B cell (primary cell): ENCODE results near the gene NEO1. TPM values are rescaled to one million over a fixed set of nuclear protein-coding genes. Genes with fewer than 3 reads are reported as not detected.

Experiments used
- ATAC-seq: fragments of 200-7000 bp; cut with Tn5 transposase; one replicate; pipeline ENCODE4 v1.10.0; 2021; ENCODE audit warnings: low read depth, mild to moderate bottlenecking, moderate number of reproducible peaks, moderate library complexity
- CTCF ChIA-PET: fragments of 350-600 bp; sonication (Branson Sonifier 250); formaldehyde crosslinking; loops from one replicate; lab custom pipeline; 2021; ENCODE audit warnings: antibody characterized with exemption, inconsistent platforms; lab: Charles Lee
- POLR2A ChIA-PET: fragments of 350-600 bp; sonication (Branson Sonifier 250); formaldehyde crosslinking; loops from one replicate; lab custom pipeline; 2021; ENCODE audit warnings: antibody characterized with exemption; lab: Charles Lee
- DNase-seq: peaks from one replicate; pipeline ENCODE4 v3.0.0; 2013
- H2AFZ ChIP-seq: 2 replicates; pipeline ENCODE4 v1.6.1; 2012; ENCODE audit warnings: mild to moderate bottlenecking, low read depth, low read length; ENCODE audit not compliant: insufficient read depth, poor library complexity, severe bottlenecking
- H3K27ac ChIP-seq, 2 donors: 1 replicate in 1 of 2; 2 replicates in 1 of 2; pipeline ENCODE4 v1.5.1; 2012 to 2013; ENCODE audit warnings: low read length in 2 of 2, mild to moderate bottlenecking in 2 of 2, moderate library complexity in 1 of 2
- H3K27me3 ChIP-seq, 4 experiments: fragments of 200-600 bp in 1 of 4; sonication (generic) in 1 of 4; replicated peaks in 1 of 4; 1 replicate in 2 of 4; 2 replicates in 2 of 4; pipeline versions ENCODE4 v1.6.1 to v1.7.0; 2013 to 2016; ENCODE audit warnings: low read length in 3 of 4, mild to moderate bottlenecking in 2 of 4, mixed read lengths in 1 of 4, moderate library complexity in 1 of 4; ENCODE audit not compliant: insufficient read depth in 4 of 4, control insufficient read depth in 3 of 4; ENCODE audit errors: control extremely low read depth in 1 of 4
- H3K36me3 ChIP-seq, 2 experiments: replicated peaks in 1 of 2; 1 replicate in 1 of 2; 2 replicates in 1 of 2; pipeline versions ENCODE4 v1.6.1 to v1.7.1; 2013; ENCODE audit warnings: low read length in 1 of 2; ENCODE audit not compliant: insufficient read depth in 2 of 2, control insufficient read depth in 1 of 2; ENCODE audit errors: control extremely low read depth in 1 of 2, extremely low read depth in 1 of 2
- H3K4me1 ChIP-seq, 2 donors: fragments of 200-600 bp in 1 of 2; sonication (generic) in 1 of 2; 1 replicate in 1 of 2; 2 replicates in 1 of 2; pipeline versions ENCODE4 v1.5.1 to v1.6.1; 2013 to 2017; ENCODE audit warnings: low read length in 2 of 2; ENCODE audit not compliant: control insufficient read depth in 2 of 2, insufficient read depth in 2 of 2
- H3K4me2 ChIP-seq: replicated peaks from 2 replicates; pipeline ENCODE3; 2012; ENCODE audit warnings: mild to moderate bottlenecking, low read depth, low read length; ENCODE audit not compliant: poor library complexity, severe bottlenecking
- H3K4me3 ChIP-seq, 5 experiments: fragments of 200-600 bp in 1 of 5; sonication (generic) in 1 of 5; 1 replicate in 3 of 5; 2 replicates in 2 of 5; pipeline versions ENCODE4 v1.5.1 to v1.7.0; 2011 to 2016; ENCODE audit warnings: low read length in 4 of 5, mild to moderate bottlenecking in 4 of 5, low read depth in 2 of 5, control low read depth in 1 of 5, moderate library complexity in 1 of 5; ENCODE audit not compliant: insufficient read depth in 1 of 5; ENCODE audit errors: control extremely low read depth in 1 of 5, extremely low read depth in 1 of 5
- H3K79me2 ChIP-seq: fragments of 200-600 bp; sonication (generic); one replicate; pipeline ENCODE4 v1.6.0; 2016; ENCODE audit warnings: low read length; ENCODE audit not compliant: control insufficient read depth, insufficient read depth
- H3K9ac ChIP-seq: fragments of 200-600 bp; sonication (generic); 2 replicates; pipeline ENCODE4 v1.6.1; 2017; ENCODE audit warnings: mild to moderate bottlenecking, low read length, moderate library complexity
- H3K9me3 ChIP-seq, 3 donors: one replicate each; pipeline versions ENCODE4 v1.6.1 to v1.7.1; 2013; ENCODE audit warnings: low read length in 2 of 3; ENCODE audit not compliant: control insufficient read depth in 2 of 3, insufficient read depth in 1 of 3; ENCODE audit errors: control extremely low read depth in 1 of 3
- H4K20me1 ChIP-seq: 2 replicates; pipeline ENCODE4 v1.6.0; 2012; ENCODE audit warnings: mild to moderate bottlenecking, low read length; ENCODE audit not compliant: insufficient read depth, control insufficient read depth, poor library complexity, severe bottlenecking
- H3K27ac Mint-ChIP-seq: one replicate; pipeline ENCODE4 v1.8.0; 2021; ENCODE audit warnings: mixed read lengths
- H3K27me3 Mint-ChIP-seq: one replicate; pipeline ENCODE4 v1.8.0; 2021; ENCODE audit warnings: mixed read lengths
- H3K4me1 Mint-ChIP-seq: one replicate; pipeline ENCODE4 v1.8.0; 2021; ENCODE audit warnings: mixed read lengths
- H3K4me3 Mint-ChIP-seq: one replicate; pipeline ENCODE4 v1.8.0; 2021; ENCODE audit warnings: mixed read lengths
- H3K9me3 Mint-ChIP-seq: one replicate; pipeline ENCODE4 v1.8.0; 2022; ENCODE audit warnings: mixed read lengths; ENCODE audit not compliant: insufficient read depth
- CTCF ChIP-seq: fragments of 200-600 bp; IDR thresholded peaks from one replicate; pipeline ENCODE4 v1.8.0; 2022; ENCODE audit warnings: antibody characterized with exemption, mild to moderate bottlenecking
- EZH2 ChIP-seq: IDR thresholded peaks from 2 replicates; pipeline ENCODE4 v1.6.1; 2012; ENCODE audit warnings: borderline replicate concordance, low read depth, mild to moderate bottlenecking, moderate library complexity, low read length; ENCODE audit not compliant: insufficient read depth, poor library complexity, severe bottlenecking
- WGBS: methylation state at CpG from one replicate; pipeline ENCODE4 v1.1.5; 2013; ENCODE audit warnings: missing lambda C conversion rate; ENCODE audit not compliant: insufficient coverage; 5-methylcytosine and 5-hydroxymethylcytosine counted together
- intact Hi-C: fragments of 100-400 bp; cut with micrococcal nuclease; formaldehyde crosslinking; loops from one replicate; pipeline ENCODE4 v1.10.0; 2022
- polyA plus RNA-seq: library from polyadenylated mRNA; depleted of rRNA; stranded (reverse); fragments of >200 nt; gene quantifications from 2 replicates; pipeline ENCODE4 v1.2.3, GENCODE V29; 2012
- total RNA-seq, 2 donors: library from RNA; stranded (reverse); fragments of 120-200 nt in 1 of 2; gene quantifications; 1 replicate in 1 of 2; 2 replicates in 1 of 2; pipeline versions ENCODE4 v1.2.3 to v1.2.4, GENCODE V29; 2013 to 2022

NEO1 gene
- total and polyA plus RNA-seq, 2 donors (not counting 1 experiment from before 2014, with no cell fraction given), result 1.3 to 3.9 TPM

DNA sequence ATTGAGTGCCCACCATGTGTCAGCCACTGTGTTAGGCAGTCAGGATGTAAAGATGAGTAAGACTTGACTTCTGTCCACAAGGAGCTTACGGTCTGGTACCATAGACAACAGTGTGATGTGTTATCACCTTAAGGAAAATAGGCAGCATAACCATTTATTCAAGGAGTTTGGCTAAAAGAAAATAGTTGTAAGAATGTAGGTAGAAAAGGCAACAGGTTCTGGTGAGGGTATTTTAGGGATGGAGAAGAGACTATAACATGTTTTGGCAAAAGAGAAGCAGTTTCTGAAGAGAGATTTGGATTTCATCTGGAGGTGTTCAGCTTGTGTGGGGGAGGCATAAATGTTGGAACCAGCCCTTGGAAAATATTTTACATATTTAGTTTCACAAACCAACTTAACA, 194.6 kb downstream of the NEO1 start:
- no peak overlapping the region for H3K9ac ChIP-seq
- Mint-ChIP-seq H3K9me3 (no peaks in the 10 kb centered on the region), H3K4me3 (no peak overlapping the region), H3K27me3 (peaks cover 22% of the 10 kb centered on the region), H3K27ac (no peak overlapping the region), H3K4me1 (no peaks in the 10 kb centered on the region)
- no peak overlapping the region for H3K4me2 ChIP-seq
- H2AFZ ChIP-seq, result no peak overlapping the region
- H3K4me3 ChIP-seq, result no peak overlapping the region
- ChIA-PET CTCF (interaction anchor here (0.8 to 5.1 kb wide), 5 partner anchors 9 to 30 kb away, joined by 3 to 20 read pairs (median 7); no protein-coding TSS in a partner anchor), POLR2A (no interaction called here)
- H3K4me1 ChIP-seq, result no peaks in the 10 kb centered on the region
- no peaks in the 10 kb centered on the region for H4K20me1 ChIP-seq
- H3K27me3 ChIP-seq, result peaks cover 0 to 2% (median 0%) of the 10 kb centered on the region in 4 experiments
- no CpG with 5 or more reads among the region's 1 CpG for WGBS
- DNase-seq, result no peak
- no peak overlapping the region for H3K27ac ChIP-seq
- H3K79me2 ChIP-seq, result no peaks in the 10 kb centered on the region
- intact Hi-C loops, result loop anchor here (10.0 kb wide), 1 partner anchor 522 kb away; no protein-coding TSS in a partner anchor
- H3K9me3 ChIP-seq, result no peaks in the 10 kb centered on the region
- ATAC-seq, result no peak
- no peak for TF ChIP-seq EZH2
- TF ChIP-seq CTCF, result no peak
- H3K36me3 ChIP-seq, result no peaks in the 10 kb centered on the region

- no peaks in the 10 kb centered on the region for H3K9me3 ChIP-seq
- POLR2A ChIA-PET, result no interaction called here
- WGBS, result no CpG with 5 or more reads among the region's 1 CpG
Observed at GRCh38 chr15:73247331-73247730, 195.1 kb downstream of the NEO1 start.

More at GRCh38 chr15:73247331-73247730, 195.1 kb downstream of the NEO1 start:
- CTCF ChIA-PET, result interaction anchor here (0.8 to 5.1 kb wide), 6 partner anchors 9 to 29 kb away, joined by 3 to 20 read pairs (median 6); no protein-coding TSS in a partner anchor
- Histone ChIP-seq H3K4me2 (no peak overlapping the region), H3K4me3 (no peak overlapping the region), H3K4me1 (no peaks in the 10 kb centered on the region), H3K27ac (no peak overlapping the region), H3K27me3 (peaks cover 0 to 3% (median 0%) of the 10 kb centered on the region in 4 experiments), H3K9ac (no peak overlapping the region), H2AFZ (no peak overlapping the region), H4K20me1 (no peaks in the 10 kb centered on the region), H3K79me2 (no peaks in the 10 kb centered on the region), H3K36me3 (no peaks in the 10 kb centered on the region)
- DNase-seq (no peak), ATAC-seq (no peak)
- Mint-ChIP-seq H3K27me3 (peaks cover 24% of the 10 kb centered on the region), H3K27ac (no peak overlapping the region), H3K4me3 (no peak overlapping the region), H3K9me3 (no peaks in the 10 kb centered on the region), H3K4me1 (no peaks in the 10 kb centered on the region)
- intact Hi-C loops, result loop anchor here (10.0 kb wide), 1 partner anchor 523 kb away; no protein-coding TSS in a partner anchor
- TF ChIP-seq EZH2, result no peak
- TF ChIP-seq CTCF, result no peak
